DOHH2 (cell line): ENCODE data around the gene TRMT1L.

Experiments
- CTCF ChIP-seq: fragments of 200-600 bp; sonication (generic); IDR thresholded peaks from one replicate; pipeline ENCODE4 v1.5.1; 2014; ENCODE audit warnings: antibody characterized with exemption, mild to moderate bottlenecking, low read depth, low read length; ENCODE audit not compliant: poor library complexity, severe bottlenecking
- EZH2phosphoT487 ChIP-seq: fragments of 200-600 bp; sonication (generic); IDR thresholded peaks from 2 replicates; pipeline ENCODE4 v1.6.1; 2017; ENCODE audit warnings: borderline replicate concordance, mild to moderate bottlenecking, antibody characterized with exemption, low read length, moderate library complexity, mixed read lengths

GRCh38 chr1:185091480-185091879 is 65.3 kb downstream of the TRMT1L start:
- no peak for TF ChIP-seq CTCF
- no peak for TF ChIP-seq EZH2phosphoT487
